PFSK-1 (cell line): ENCODE measurements around the gene HMBS.

Experiments used
- FOXP2 ChIP-seq: optimal IDR thresholded peaks from 2 replicates; pipeline ENCODE3; 2011; ENCODE audit warnings: borderline replicate concordance, control low read depth, inconsistent platforms; ENCODE audit not compliant: insufficient read depth; ENCODE audit errors: extremely low read length, extremely low read depth
- POLR2AphosphoS5 ChIP-seq: IDR thresholded peaks from 2 replicates; pipeline ENCODE4 v1.6.1; 2012; ENCODE audit warnings: low read depth, mild to moderate bottlenecking, control low read depth, low read length, moderate library complexity
- REST ChIP-seq, 2 experiments: IDR thresholded peaks; 2 replicates each; pipeline versions ENCODE4 v1.6.1 to v1.8.0; 2011 to 2012; ENCODE audit warnings: low read depth in 2 of 2, low read length in 2 of 2, control low read depth in 1 of 2, inconsistent platforms in 1 of 2, mild to moderate bottlenecking in 1 of 2, moderate library complexity in 1 of 2; ENCODE audit not compliant: insufficient read depth in 1 of 2
- SIN3A ChIP-seq: IDR thresholded peaks from 2 replicates; pipeline ENCODE4 v1.6.1; 2012; ENCODE audit warnings: mild to moderate bottlenecking, low read length, moderate library complexity, borderline replicate concordance; ENCODE audit not compliant: insufficient read depth
- TAF1 ChIP-seq: IDR thresholded peaks from 2 replicates; pipeline ENCODE4 v1.6.1; 2012; ENCODE audit warnings: low read length, control low read depth, borderline replicate concordance; ENCODE audit not compliant: insufficient read depth

The HMBS gene

GRCh38 chr11:119134389-119134978 lies 49.8 kb downstream of the HMBS start:
- no peak for TF ChIP-seq FOXP2
- no peak for TF ChIP-seq TAF1
- TF ChIP-seq SIN3A: no peak
- no peak for TF ChIP-seq POLR2AphosphoS5
- no peak for TF ChIP-seq REST (IDR thresholded peaks at IDR 0.05; ENCODE audit: insufficient read depth in 1 of 2, low read depth in 2 of 2, low read length in 2 of 2)
